Activated B cell treated with CpG ODN at 0.5 μM for 24 hours (primary cell): Measurements from ENCODE around the gene CCNJL. TPM values are rescaled to one million over a fixed set of nuclear protein-coding genes. Genes with fewer than 3 reads are reported as not detected.

Experiments used
- ATAC-seq: fragments of 200-7000 bp; cut with Tn5 transposase; one replicate; pipeline ENCODE4 v1.10.0; 2021; ENCODE audit warnings: low read depth, mild to moderate bottlenecking, moderate library complexity
- CTCF ChIA-PET: fragments of 350-600 bp; sonication (Branson Sonifier 250); formaldehyde crosslinking; loops from one replicate; lab custom pipeline; 2021; ENCODE audit warnings: antibody characterized with exemption; lab: Charles Lee
- POLR2A ChIA-PET: fragments of 350-600 bp; sonication (Branson Sonifier 250); formaldehyde crosslinking; loops from one replicate; lab custom pipeline; 2021; ENCODE audit warnings: antibody characterized with exemption; lab: Charles Lee
- DNase-seq: peaks from one replicate; pipeline ENCODE4 v3.0.0; 2022
- H3K27ac Mint-ChIP-seq: one replicate; pipeline ENCODE4 v1.8.0; 2020; ENCODE audit warnings: mixed read lengths
- H3K27me3 Mint-ChIP-seq: one replicate; pipeline ENCODE4 v1.8.0; 2021; ENCODE audit warnings: mixed read lengths
- H3K36me3 Mint-ChIP-seq: one replicate; pipeline ENCODE4 v1.8.0; 2021; ENCODE audit warnings: low read depth, mixed read lengths
- H3K4me1 Mint-ChIP-seq: one replicate; pipeline ENCODE4 v1.8.0; 2021; ENCODE audit warnings: mixed read lengths
- H3K4me3 Mint-ChIP-seq: one replicate; pipeline ENCODE4 v1.8.0; 2020; ENCODE audit warnings: mild to moderate bottlenecking, mixed read lengths
- H3K9me3 Mint-ChIP-seq: one replicate; pipeline ENCODE4 v1.8.0; 2020; ENCODE audit warnings: mixed read lengths
- CTCF ChIP-seq: fragments of 200-600 bp; IDR thresholded peaks from one replicate; pipeline ENCODE4 v1.8.0; 2022; ENCODE audit warnings: antibody characterized with exemption, mild to moderate bottlenecking
- intact Hi-C: fragments of 100-400 bp; cut with micrococcal nuclease; formaldehyde crosslinking; loops from one replicate; pipeline ENCODE4 v1.15.1; 2024
- total RNA-seq: library from RNA; stranded (reverse); gene quantifications from 2 replicates; pipeline ENCODE4 v1.2.3, GENCODE V29; 2022

CCNJL gene
- total RNA-seq, 1 donor from 2014 or later: 0.09 TPM

GRCh38 chr5:160289356-160289651, 23.1 kb downstream of the CCNJL start:
- ATAC-seq (no peak), DNase-seq (no peak)
- ChIA-PET CTCF (no interaction called here), POLR2A (no interaction called here)
- no peaks in the 10 kb centered on the region for H3K36me3 Mint-ChIP-seq
- H3K27me3 Mint-ChIP-seq: peaks cover 5% of the 10 kb centered on the region
- intact Hi-C loops: no loop called here
- H3K9me3 Mint-ChIP-seq: no peaks in the 10 kb centered on the region
- no peaks in the 10 kb centered on the region for H3K4me1 Mint-ChIP-seq
- H3K4me3 Mint-ChIP-seq: no peak overlapping the region
- H3K27ac Mint-ChIP-seq: no peak overlapping the region
- TF ChIP-seq CTCF: no peak

- no peaks in the 10 kb centered on the region for H3K4me1 Mint-ChIP-seq
- DNase-seq: no peak
- no peak for ATAC-seq
- no peak overlapping the region for H3K4me3 Mint-ChIP-seq
- intact Hi-C loops: no loop called here
- H3K27me3 Mint-ChIP-seq: peaks cover 5% of the 10 kb centered on the region
- H3K27ac Mint-ChIP-seq: no peak overlapping the region
- CTCF ChIA-PET: no interaction called here
- no peak for TF ChIP-seq CTCF
- POLR2A ChIA-PET: interaction anchor here (0.6 to 0.7 kb wide), 2 partner anchors 24 to 70 kb away, joined by 3 read pairs; no protein-coding TSS in a partner anchor
- H3K36me3 Mint-ChIP-seq: no peaks in the 10 kb centered on the region
- H3K9me3 Mint-ChIP-seq: no peaks in the 10 kb centered on the region
These were observed 24.8 kb downstream of the CCNJL start for GRCh38 chr5:160287378-160288051.

- H3K27me3 Mint-ChIP-seq: peaks cover 5% of the 10 kb centered on the region
- H3K4me1 Mint-ChIP-seq: no peaks in the 10 kb centered on the region
- TF ChIP-seq CTCF: no peak
- ChIA-PET CTCF (no interaction called here), POLR2A (no interaction called here)
- H3K27ac Mint-ChIP-seq: no peak overlapping the region
- ATAC-seq (no peak), DNase-seq (no peak)
- no peaks in the 10 kb centered on the region for H3K36me3 Mint-ChIP-seq
- H3K4me3 Mint-ChIP-seq: no peak overlapping the region
- no peaks in the 10 kb centered on the region for H3K9me3 Mint-ChIP-seq
- intact Hi-C loops: no loop called here
These were observed 25.4 kb downstream of the CCNJL start for GRCh38 chr5:160286947-160287346.

- ChIA-PET POLR2A (no interaction called here), CTCF (no interaction called here)
- intact Hi-C loops: no loop called here
- no peak for ATAC-seq
- peaks cover 5% of the 10 kb centered on the region for H3K27me3 Mint-ChIP-seq
- TF ChIP-seq CTCF: no peak
- no peak overlapping the region for H3K4me3 Mint-ChIP-seq
- no peak overlapping the region for H3K27ac Mint-ChIP-seq
- no peaks in the 10 kb centered on the region for H3K36me3 Mint-ChIP-seq
- H3K4me1 Mint-ChIP-seq: no peaks in the 10 kb centered on the region
- no peak for DNase-seq
- no peaks in the 10 kb centered on the region for H3K9me3 Mint-ChIP-seq
These were observed 27.0 kb downstream of the CCNJL start for GRCh38 chr5:160285316-160285715.

- ChIA-PET POLR2A (no interaction called here), CTCF (no interaction called here)
- H3K9me3 Mint-ChIP-seq: no peaks in the 10 kb centered on the region
- TF ChIP-seq CTCF: no peak
- peaks cover 5% of the 10 kb centered on the region for H3K27me3 Mint-ChIP-seq
- no peak for ATAC-seq
- intact Hi-C loops: no loop called here
- H3K27ac Mint-ChIP-seq: no peak overlapping the region
- H3K4me1 Mint-ChIP-seq: no peaks in the 10 kb centered on the region
- H3K4me3 Mint-ChIP-seq: no peak overlapping the region
- H3K36me3 Mint-ChIP-seq: no peaks in the 10 kb centered on the region
- DNase-seq: no peak
These were observed 28.0 kb downstream of the CCNJL start for GRCh38 chr5:160284291-160284873.
